ENCODE measurements around the gene DNM3.

GRCh38 chr1:172360511-172360910 is 519.2 kb downstream of the DNM3 start:
- TF ChIP-seq EZH2 (IDR thresholded peaks at IDR 0.05; ENCODE audit: borderline replicate concordance, low read depth, low read length, poor library complexity, severe bottlenecking): no peak
- no peak for TF ChIP-seq CTCF (conservative IDR thresholded peaks at IDR 0.05; ENCODE audit: low read depth, low read length)

Data from A673 (cell line).